ENCODE results near the gene NSUN7.
"Not testable (repeated sequence)": the region's sequence is repeated elsewhere in the genome, so short reads cannot be mapped to it uniquely, and the experiment has no call there.

NSUN7 gene

GRCh38 chr4:40736910-40737309 lies 12.8 kb upstream of the NSUN7 start:
- DNase-seq = peak; percentile 67

- DNase-seq = peak; percentile 14
Measured at GRCh38 chr4:40737879-40738278, 11.9 kb upstream of the NSUN7 start.

GRCh38 chr4:40739347-40739746 lies 10.4 kb upstream of the NSUN7 start:
- no peak for DNase-seq

GRCh38 chr4:40744218-40744617 lies 5.5 kb upstream of the NSUN7 start:
- no peak for DNase-seq

- DNase-seq = no peak
Measured at GRCh38 chr4:40745285-40745984, 4.3 kb upstream of the NSUN7 start.

- peak; percentile 73 for DNase-seq
Measured at GRCh38 chr4:40747207-40747835, 2.4 kb upstream of the NSUN7 start.

GRCh38 chr4:40750461-40751258 lies 905 bp downstream of the NSUN7 start:
- DNase-seq = peak; percentile 49

GRCh38 chr4:40755616-40756015 lies 5.9 kb downstream of the NSUN7 start:
- no peak for DNase-seq

GRCh38 chr4:40763228-40763716 lies 13.5 kb downstream of the NSUN7 start:
- DNase-seq = no peak

GRCh38 chr4:40769266-40769665 lies 19.5 kb downstream of the NSUN7 start:
- peak; percentile 7 for DNase-seq

- no peak for DNase-seq
Measured at GRCh38 chr4:40778090-40778489, 28.3 kb downstream of the NSUN7 start.

GRCh38 chr4:40782876-40783275 lies 33.1 kb downstream of the NSUN7 start:
- DNase-seq = no peak

- DNase-seq = no peak
Measured at GRCh38 chr4:40785727-40786126, 36.0 kb downstream of the NSUN7 start.

- DNase-seq = no peak
Measured at GRCh38 chr4:40788331-40788730, 38.6 kb downstream of the NSUN7 start.

GRCh38 chr4:40789031-40789430 lies 39.3 kb downstream of the NSUN7 start:
- no peak for DNase-seq

GRCh38 chr4:40789771-40790170 lies 40.0 kb downstream of the NSUN7 start:
- no peak for DNase-seq

- no peak for DNase-seq
Measured at GRCh38 chr4:40800064-40800463, 50.3 kb downstream of the NSUN7 start.

GRCh38 chr4:40804598-40804997 lies 54.8 kb downstream of the NSUN7 start:
- DNase-seq = no peak

- DNase-seq = no peak
Measured at GRCh38 chr4:40808926-40809457, 59.2 kb downstream of the NSUN7 start.

GRCh38 chr4:40811956-40812355 lies 62.2 kb downstream of the NSUN7 start:
- no peak for DNase-seq

- DNase-seq = no peak
Measured at GRCh38 chr4:40812386-40812785, 62.6 kb downstream of the NSUN7 start.

GRCh38 chr4:40812856-40813255 lies 63.1 kb downstream of the NSUN7 start:
- DNase-seq = no peak

GRCh38 chr4:40817157-40817556 lies 67.4 kb downstream of the NSUN7 start:
- not testable (repeated sequence) for DNase-seq

GRCh38 chr4:40820101-40820500 lies 70.3 kb downstream of the NSUN7 start:
- DNase-seq = no peak

All from NCI-H69 (cell line).